H1 (cell line): ENCODE results near the gene HRH4. TPM values are rescaled to one million over a fixed set of nuclear protein-coding genes. Genes with fewer than 3 reads are reported as not detected.

Experiments
- BACH1 ChIP-seq: IDR thresholded peaks from 2 replicates; pipeline ENCODE4 v1.6.1; 2012; ENCODE audit warnings: low read length, improper control_type of control experiment
- PHF8 ChIP-seq: fragments of 200-600 bp; sonication (generic); conservative IDR thresholded peaks from 2 replicates; pipeline ENCODE4 v1.7.1; 2012; ENCODE audit warnings: low read depth, mild to moderate bottlenecking, inconsistent platforms, low read length, moderate library complexity
- SAP30 ChIP-seq: fragments of 300-600 bp; sonication (generic); IDR thresholded peaks from 2 replicates; pipeline ENCODE4 v1.7.1; 2012; ENCODE audit warnings: low read length, moderate library complexity, mild to moderate bottlenecking, inconsistent platforms; ENCODE audit not compliant: insufficient read depth, insufficient replicate concordance
- SIRT6 ChIP-seq: IDR thresholded peaks from one replicate; pipeline ENCODE4 v1.7.1; 2012; ENCODE audit warnings: low read length, inconsistent platforms
- polyA plus RNA-seq, 7 experiments: library from polyadenylated mRNA; depleted of rRNA in 3 of 7; stranded (reverse) in 5 of 7; unstranded in 2 of 7; fragments of >200 nt in 5 of 7; fragments of 200-250 nt in 2 of 7; gene quantifications; 1 replicate in 5 of 7; 2 replicates in 1 of 7; 4 replicates in 1 of 7; pipeline versions ENCODE4 v1.2.1 to v1.2.3, GENCODE V29; 2011 to 2013; ENCODE audit warnings: missing spikeins in 2 of 7, mixed read lengths in 2 of 7
- total RNA-seq: library from RNA; stranded (reverse); fragmentation: NEBNext Ultra II Directional; extraction: Animal tissue kit (Norgen Biotek cat#: 25700); gene quantifications from 2 replicates; pipeline ENCODE4 v1.2.1, GENCODE V29; 2021
- TF ChIP-seq, protein P1 (sequence below), 3 experiments: IDR thresholded peaks; 1 replicate in 2 of 3; 2 replicates in 1 of 3; pipeline versions ENCODE4 v1.5.1 to v1.6.1; 2011; ENCODE audit warnings: low read length in 3 of 3, mild to moderate bottlenecking in 3 of 3, inconsistent platforms in 2 of 3, low read depth in 1 of 3, moderate library complexity in 1 of 3; ENCODE audit not compliant: insufficient read depth in 1 of 3; ENCODE audit errors: control extremely low read depth in 1 of 3

HRH4 gene
- total and polyA plus RNA-seq, 2 of the 8 experiments (the other 6 are each of a cell fraction or from before 2014, with no cell fraction given), result 0.03 TPM; not detected in 1

DNA sequence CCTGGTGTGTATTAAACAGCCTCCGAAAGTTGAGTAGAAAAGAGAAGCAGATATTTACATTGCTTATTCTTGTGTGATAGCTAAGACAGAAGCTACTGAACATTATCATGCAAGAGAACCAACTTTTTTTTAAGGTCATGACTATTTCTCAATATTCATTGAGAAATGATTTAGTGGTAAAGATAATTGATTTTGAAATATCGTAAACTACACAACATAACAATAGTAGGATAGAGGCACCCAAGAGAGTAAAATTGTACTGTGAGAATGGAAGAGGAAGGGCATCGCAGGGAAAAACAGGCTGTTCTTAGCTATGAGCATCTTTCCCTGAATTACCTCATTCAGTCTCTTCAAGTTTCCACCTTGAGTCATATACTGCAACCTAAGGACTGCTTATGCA lies 25.2 kb downstream of the HRH4 start (continued):
- TF ChIP-seq PHF8 (no peak), BACH1 (no peak), SAP30 (no peak), SIRT6 (no peak)
- TF ChIP-seq, protein P1, sequence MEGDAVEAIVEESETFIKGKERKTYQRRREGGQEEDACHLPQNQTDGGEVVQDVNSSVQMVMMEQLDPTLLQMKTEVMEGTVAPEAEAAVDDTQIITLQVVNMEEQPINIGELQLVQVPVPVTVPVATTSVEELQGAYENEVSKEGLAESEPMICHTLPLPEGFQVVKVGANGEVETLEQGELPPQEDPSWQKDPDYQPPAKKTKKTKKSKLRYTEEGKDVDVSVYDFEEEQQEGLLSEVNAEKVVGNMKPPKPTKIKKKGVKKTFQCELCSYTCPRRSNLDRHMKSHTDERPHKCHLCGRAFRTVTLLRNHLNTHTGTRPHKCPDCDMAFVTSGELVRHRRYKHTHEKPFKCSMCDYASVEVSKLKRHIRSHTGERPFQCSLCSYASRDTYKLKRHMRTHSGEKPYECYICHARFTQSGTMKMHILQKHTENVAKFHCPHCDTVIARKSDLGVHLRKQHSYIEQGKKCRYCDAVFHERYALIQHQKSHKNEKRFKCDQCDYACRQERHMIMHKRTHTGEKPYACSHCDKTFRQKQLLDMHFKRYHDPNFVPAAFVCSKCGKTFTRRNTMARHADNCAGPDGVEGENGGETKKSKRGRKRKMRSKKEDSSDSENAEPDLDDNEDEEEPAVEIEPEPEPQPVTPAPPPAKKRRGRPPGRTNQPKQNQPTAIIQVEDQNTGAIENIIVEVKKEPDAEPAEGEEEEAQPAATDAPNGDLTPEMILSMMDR (IDR thresholded peaks at IDR 0.05; ENCODE audit: control extremely low read depth in 1 of 3, insufficient read depth in 1 of 3, low read depth in 1 of 3, low read length in 3 of 3), result no peak
